Measurements from ENCODE around the gene XPO6.

Gene XPO6

DNA sequence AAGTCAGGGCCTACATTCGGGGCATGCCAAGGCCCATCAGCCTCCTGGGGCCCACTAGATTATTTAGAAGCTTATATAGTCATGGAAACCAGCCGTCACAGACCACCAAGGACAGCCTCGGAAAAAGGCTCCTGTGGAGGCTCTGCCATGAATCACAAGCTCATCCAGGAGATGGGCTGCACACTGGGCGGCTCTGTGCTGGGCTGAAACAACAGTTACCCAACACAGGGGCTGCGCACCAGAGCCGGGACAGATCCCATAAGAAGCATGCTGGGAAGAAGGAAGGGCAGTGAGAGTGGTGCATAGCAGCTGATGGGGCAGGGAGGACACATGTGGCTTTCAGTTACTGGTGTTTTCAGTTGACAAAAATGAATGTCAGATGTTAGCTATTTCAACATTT, 80.6 kb downstream of the XPO6 start:
- in situ Hi-C loops (cut with HindIII; ENCODE audit: low sequenced_read_pairs): no loop called here
- no peak overlapping the region for H3K4me3 ChIP-seq (ENCODE audit: low read depth, low read length)
- TF ChIP-seq, protein P1, sequence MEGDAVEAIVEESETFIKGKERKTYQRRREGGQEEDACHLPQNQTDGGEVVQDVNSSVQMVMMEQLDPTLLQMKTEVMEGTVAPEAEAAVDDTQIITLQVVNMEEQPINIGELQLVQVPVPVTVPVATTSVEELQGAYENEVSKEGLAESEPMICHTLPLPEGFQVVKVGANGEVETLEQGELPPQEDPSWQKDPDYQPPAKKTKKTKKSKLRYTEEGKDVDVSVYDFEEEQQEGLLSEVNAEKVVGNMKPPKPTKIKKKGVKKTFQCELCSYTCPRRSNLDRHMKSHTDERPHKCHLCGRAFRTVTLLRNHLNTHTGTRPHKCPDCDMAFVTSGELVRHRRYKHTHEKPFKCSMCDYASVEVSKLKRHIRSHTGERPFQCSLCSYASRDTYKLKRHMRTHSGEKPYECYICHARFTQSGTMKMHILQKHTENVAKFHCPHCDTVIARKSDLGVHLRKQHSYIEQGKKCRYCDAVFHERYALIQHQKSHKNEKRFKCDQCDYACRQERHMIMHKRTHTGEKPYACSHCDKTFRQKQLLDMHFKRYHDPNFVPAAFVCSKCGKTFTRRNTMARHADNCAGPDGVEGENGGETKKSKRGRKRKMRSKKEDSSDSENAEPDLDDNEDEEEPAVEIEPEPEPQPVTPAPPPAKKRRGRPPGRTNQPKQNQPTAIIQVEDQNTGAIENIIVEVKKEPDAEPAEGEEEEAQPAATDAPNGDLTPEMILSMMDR (IDR thresholded peaks at IDR 0.05; ENCODE audit: low read depth, low read length, missing control alignments): no peak
- no peak for DNase-seq (ENCODE audit: low read depth)

DNA sequence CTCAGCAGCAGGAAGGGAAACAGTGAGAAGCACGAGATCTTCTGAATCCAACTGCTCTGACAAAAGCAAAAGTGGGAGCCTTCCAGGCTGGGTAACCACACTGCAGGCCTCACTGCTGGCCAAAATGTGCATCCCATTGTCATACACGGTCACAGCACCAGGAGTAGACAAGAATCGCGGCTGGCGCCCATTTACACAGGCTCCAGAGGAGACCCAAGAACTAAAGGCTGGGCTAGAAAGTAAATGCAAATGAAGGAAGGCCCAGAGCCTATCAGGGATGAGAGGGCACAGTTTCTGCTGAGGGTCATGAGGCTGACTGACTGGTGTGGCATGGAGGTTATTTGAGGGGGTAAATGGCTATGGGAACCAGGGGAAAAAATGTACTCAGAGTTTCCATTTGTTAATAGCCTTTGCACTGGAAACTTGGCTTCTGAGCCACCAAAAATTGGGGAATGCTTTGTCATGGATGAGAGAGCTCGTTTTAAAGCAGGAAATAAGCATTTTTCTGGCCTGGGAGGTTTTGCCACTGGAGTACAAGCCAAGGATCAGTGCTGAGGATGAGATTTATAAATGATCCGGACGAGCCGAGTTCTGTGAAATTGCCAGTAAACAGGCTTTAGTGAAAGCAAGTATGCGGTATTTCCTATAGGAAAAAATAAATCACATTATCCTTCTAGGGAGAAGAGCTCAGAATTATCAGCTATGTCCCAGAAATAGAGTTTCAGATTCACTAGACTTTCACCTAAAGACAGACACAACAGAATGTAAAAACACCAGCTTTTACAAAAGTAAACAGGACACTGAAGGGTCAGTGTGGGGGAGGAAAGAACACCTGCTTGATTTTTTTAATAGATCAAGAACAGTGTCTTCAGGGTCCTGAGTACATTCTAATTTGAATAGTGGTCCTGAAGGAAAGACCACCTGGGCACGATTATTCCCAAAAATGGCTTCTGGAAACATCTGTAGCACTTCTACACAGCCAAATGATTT, 81.4 kb downstream of the XPO6 start:
- TF ChIP-seq, protein P1 (IDR thresholded peaks at IDR 0.05; ENCODE audit: low read depth, low read length, missing control alignments): no peak
- no peak overlapping the region for H3K4me3 ChIP-seq (ENCODE audit: low read depth, low read length)
- in situ Hi-C loops (cut with HindIII; ENCODE audit: low sequenced_read_pairs): no loop called here
- DNase-seq (ENCODE audit: low read depth): no peak

DNA sequence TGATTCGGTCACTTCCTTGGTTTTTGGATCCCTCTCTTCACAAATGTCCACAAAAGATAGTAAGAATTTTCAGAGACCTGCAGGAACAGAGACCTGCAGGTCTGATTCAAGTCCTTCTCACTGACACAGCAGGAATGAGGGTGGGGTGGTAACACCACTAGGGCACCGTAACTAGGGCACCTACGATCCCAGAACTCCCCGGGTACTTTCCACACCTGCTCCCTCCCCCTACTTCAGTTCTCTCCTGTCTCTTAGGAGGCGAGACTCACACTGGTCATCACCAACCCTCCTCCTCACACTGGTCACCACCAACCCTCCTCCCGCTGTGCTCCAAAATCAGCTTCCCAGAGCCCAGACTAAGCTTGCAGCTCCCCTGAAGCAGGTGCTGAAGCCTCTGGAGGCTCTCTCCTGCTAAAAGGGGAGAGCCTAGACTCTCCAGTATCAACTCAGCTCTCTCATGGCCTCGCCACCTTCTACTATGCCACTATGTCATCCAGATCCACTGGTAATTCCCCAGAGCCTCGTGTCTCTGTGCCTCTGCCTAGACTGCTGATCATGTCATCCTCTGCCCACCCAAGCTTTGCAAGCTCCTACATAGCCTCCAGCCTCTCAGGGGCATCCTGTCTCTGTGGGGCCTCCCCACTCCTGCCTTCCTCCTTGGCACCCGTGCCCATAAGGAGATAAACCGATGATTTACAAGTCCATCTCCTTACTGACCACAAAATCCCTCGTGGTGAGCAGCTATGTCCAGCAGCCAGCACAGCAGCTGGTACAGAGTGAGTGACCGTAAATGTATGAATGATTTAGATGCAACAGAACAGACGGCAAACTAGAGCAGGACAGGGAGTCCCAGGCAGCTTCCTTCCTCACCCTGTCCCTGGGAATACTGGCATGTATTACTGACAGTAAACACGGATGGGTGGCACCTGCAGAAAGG, 84.8 kb downstream of the XPO6 start:
- DNase-seq (ENCODE audit: low read depth): no peak
- in situ Hi-C loops (cut with HindIII; ENCODE audit: low sequenced_read_pairs): no loop called here
- no peak overlapping the region for H3K4me3 ChIP-seq (ENCODE audit: low read depth, low read length)
- TF ChIP-seq, protein P1 (IDR thresholded peaks at IDR 0.05; ENCODE audit: low read depth, low read length, missing control alignments): no peak

DNA sequence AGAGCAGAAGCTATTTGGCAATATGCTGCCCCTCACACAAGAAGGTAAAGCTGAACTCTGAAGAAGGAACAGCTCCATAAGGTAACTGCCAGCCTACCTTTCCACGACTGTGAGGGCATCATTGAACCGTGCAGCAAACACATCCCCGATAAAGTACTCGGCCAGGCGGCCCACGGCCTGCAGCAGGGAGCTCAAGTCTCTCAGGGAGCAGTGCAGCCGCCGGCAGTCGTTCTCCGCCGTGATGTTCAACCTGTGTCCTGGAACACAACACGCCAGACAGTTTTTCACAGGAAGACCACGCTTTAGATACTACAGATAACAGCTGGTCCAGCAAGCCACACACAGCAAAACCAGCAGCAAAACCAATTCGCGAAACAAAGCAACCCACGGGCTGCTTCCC, 86.2 kb downstream of the XPO6 start:
- no peak for DNase-seq (ENCODE audit: low read depth)
- H3K4me3 ChIP-seq (ENCODE audit: low read depth, low read length): no peak overlapping the region
- in situ Hi-C loops (cut with HindIII; ENCODE audit: low sequenced_read_pairs): no loop called here
- TF ChIP-seq, protein P1 (IDR thresholded peaks at IDR 0.05; ENCODE audit: low read depth, low read length, missing control alignments): no peak

DNA sequence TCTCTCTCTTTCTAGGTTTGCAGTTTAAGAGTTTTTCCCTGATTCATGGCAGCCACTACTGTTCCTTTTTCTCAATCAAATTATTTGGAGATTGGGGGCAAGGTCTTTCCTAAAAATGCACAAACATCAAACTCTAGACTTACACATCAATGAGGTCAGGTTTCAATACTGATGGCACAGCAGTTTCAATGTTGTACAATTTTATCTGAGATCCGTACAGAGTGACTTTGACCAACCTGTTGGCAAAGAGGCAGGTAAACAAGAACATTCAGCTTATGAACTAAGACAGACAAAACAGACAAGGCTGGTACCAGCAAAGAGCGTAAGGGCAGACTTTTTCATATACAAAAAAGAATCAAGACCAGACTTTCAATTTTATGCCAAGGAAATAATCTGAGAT, 90.2 kb downstream of the XPO6 start:
- in situ Hi-C loops (cut with HindIII; ENCODE audit: low sequenced_read_pairs): no loop called here
- H3K4me3 ChIP-seq (ENCODE audit: low read depth, low read length): no peak overlapping the region
- TF ChIP-seq, protein P1 (IDR thresholded peaks at IDR 0.05; ENCODE audit: low read depth, low read length, missing control alignments): no peak
- DNase-seq (ENCODE audit: low read depth): no peak

DNA sequence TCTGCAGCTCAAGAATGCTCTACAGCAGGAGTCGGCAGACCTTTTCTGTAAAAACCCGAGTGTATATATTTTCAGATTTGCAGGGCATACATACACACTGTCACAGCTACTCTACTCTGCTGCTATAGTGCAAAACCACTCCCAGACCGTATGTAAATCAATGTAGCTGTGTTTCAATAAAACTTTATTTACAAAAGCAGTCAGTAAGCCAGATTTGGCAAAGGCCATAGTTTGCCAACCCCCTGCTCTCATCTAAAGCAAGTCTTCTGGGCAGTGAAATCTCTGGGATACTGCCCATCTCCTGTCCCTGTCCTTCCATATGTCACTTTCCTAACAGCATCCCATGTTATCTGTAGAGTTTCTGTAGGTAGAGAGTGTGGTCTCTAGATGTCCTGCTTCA, 91.0 kb downstream of the XPO6 start:
- DNase-seq (ENCODE audit: low read depth): no peak
- H3K4me3 ChIP-seq (ENCODE audit: low read depth, low read length): no peak overlapping the region
- in situ Hi-C loops (cut with HindIII; ENCODE audit: low sequenced_read_pairs): no loop called here
- TF ChIP-seq, protein P1 (IDR thresholded peaks at IDR 0.05; ENCODE audit: low read depth, low read length, missing control alignments): no peak

Data from astrocyte of the cerebellum (primary cell).